H1 (cell line): ENCODE measurements around the gene BORCS8. TPM values are rescaled to one million over a fixed set of nuclear protein-coding genes. Genes with fewer than 3 reads are reported as not detected.

ENCODE experiments used
- CTCF ChIA-PET: fragments of 300-600 bp; sonication (Branson Sonifier 250); formaldehyde crosslinking; loops from one replicate; lab custom pipeline; 2021; ENCODE audit not compliant: partially characterized antibody; lab: Charles Lee
- POLR2A ChIA-PET: fragments of 300-600 bp; sonication (Branson Sonifier 250); formaldehyde crosslinking; loops from one replicate; lab custom pipeline; 2021; ENCODE audit warnings: inconsistent platforms; ENCODE audit not compliant: partially characterized antibody; lab: Charles Lee
- DNase-seq, 2 experiments: peaks; one replicate each; pipeline versions ENCODE4 v3.0.0 to v3.0.0-alpha.2; 2010 to 2022; ENCODE audit warnings: low spot score in 2 of 2, low read depth in 1 of 2, mixed read lengths in 1 of 2
- FAIRE-seq: peaks from 2 replicates; lab custom pipeline; 2011; peaks lifted over from hg19 to GRCh38; lab: Jason Lieb, UNC
- H2AFZ ChIP-seq: 2 replicates; pipeline ENCODE4 v1.8.1; 2012; ENCODE audit warnings: low read length, inconsistent platforms
- H2AK5ac ChIP-seq: 2 replicates; pipeline ENCODE4 v1.6.1; 2013; ENCODE audit warnings: low read depth, low read length
- H2BK120ac ChIP-seq: replicated peaks from 2 replicates; pipeline ENCODE3; 2013; ENCODE audit warnings: low read depth, low read length, inconsistent platforms
- H2BK12ac ChIP-seq: 2 replicates; pipeline ENCODE4 v1.6.1; 2013; ENCODE audit warnings: low read depth, low read length
- H2BK15ac ChIP-seq: 2 replicates; pipeline ENCODE4 v1.6.1; 2013; ENCODE audit warnings: low read length
- H2BK20ac ChIP-seq: 2 replicates; pipeline ENCODE4 v1.6.1; 2013; ENCODE audit warnings: low read length
- H2BK5ac ChIP-seq: 2 replicates; pipeline ENCODE4 v1.6.1; 2013; ENCODE audit warnings: low read depth, low read length
- H3K14ac ChIP-seq: 2 replicates; pipeline ENCODE4 v1.6.1; 2013; ENCODE audit warnings: inconsistent platforms; ENCODE audit not compliant: insufficient read length
- H3K18ac ChIP-seq: 2 replicates; pipeline ENCODE4 v1.6.1; 2013; ENCODE audit warnings: low read length; ENCODE audit errors: extremely low read depth
- H3K23ac ChIP-seq: 2 replicates; pipeline ENCODE4 v1.6.1; 2013; ENCODE audit warnings: inconsistent platforms; ENCODE audit not compliant: insufficient read length
- H3K23me2 ChIP-seq: 2 replicates; pipeline ENCODE4 v1.6.1; 2013; ENCODE audit warnings: low read depth, low read length
- H3K27ac ChIP-seq: 2 replicates; pipeline ENCODE4 v1.6.1; 2011; ENCODE audit warnings: low read depth, low read length, inconsistent platforms
- H3K27me3 ChIP-seq, 4 experiments: replicated peaks in 1 of 4; 1 replicate in 1 of 4; 2 replicates in 3 of 4; pipeline versions ENCODE4 v1.6.1 to v1.8.1; 2011 to 2013; ENCODE audit warnings: low read length in 3 of 4, mild to moderate bottlenecking in 3 of 4, inconsistent platforms in 2 of 4, mixed read lengths in 2 of 4, moderate library complexity in 1 of 4; ENCODE audit not compliant: control insufficient read depth in 3 of 4, insufficient read depth in 3 of 4; ENCODE audit errors: extremely low read depth in 1 of 4
- H3K36me3 ChIP-seq, 4 experiments: 2 replicates each; pipeline versions ENCODE4 v1.6.1 to v1.8.1; 2011 to 2013; ENCODE audit warnings: mild to moderate bottlenecking in 4 of 4, low read length in 3 of 4, moderate library complexity in 2 of 4, control low read depth in 1 of 4, inconsistent platforms in 1 of 4; ENCODE audit not compliant: insufficient read depth in 4 of 4, control insufficient read depth in 2 of 4
- H3K4ac ChIP-seq: replicated peaks from 2 replicates; pipeline ENCODE3; 2013; ENCODE audit warnings: low read length, low read depth, mixed read lengths, inconsistent platforms; ENCODE audit not compliant: insufficient read length
- H3K4me1 ChIP-seq, 4 experiments: replicated peaks in 1 of 4; 1 replicate in 1 of 4; 2 replicates in 3 of 4; pipeline versions ENCODE4 v1.6.1 to v1.8.1; 2011 to 2013; ENCODE audit warnings: low read length in 3 of 4, inconsistent platforms in 2 of 4, mixed read lengths in 1 of 4; ENCODE audit not compliant: insufficient read depth in 4 of 4, control insufficient read depth in 3 of 4
- H3K4me2 ChIP-seq, 2 experiments: 2 replicates each; pipeline versions ENCODE4 v1.6.1 to v1.8.1; 2011 to 2013; ENCODE audit warnings: low read depth in 2 of 2, low read length in 2 of 2, control low read depth in 1 of 2, inconsistent platforms in 1 of 2, mild to moderate bottlenecking in 1 of 2; ENCODE audit not compliant: insufficient read depth in 1 of 2
- H3K4me3 ChIP-seq, 4 experiments: fragments of 200-600, 300-600 bp in 1 of 4; sonication (generic), shearing (Covaris generic), sonication (Bioruptor Twin) in 1 of 4; 2 replicates each; pipeline versions ENCODE4 v1.5.1 to v1.8.1; 2011 to 2016; ENCODE audit warnings: low read length in 4 of 4, low read depth in 3 of 4, control low read depth in 2 of 4, inconsistent platforms in 2 of 4, mild to moderate bottlenecking in 2 of 4, mixed read lengths in 1 of 4, moderate library complexity in 1 of 4; ENCODE audit not compliant: insufficient read depth in 2 of 4; ENCODE audit errors: extremely low read depth in 1 of 4
- H3K56ac ChIP-seq: replicated peaks from 2 replicates; pipeline ENCODE3; 2013; ENCODE audit warnings: low read depth, mild to moderate bottlenecking, mixed read lengths, low read length, inconsistent platforms; ENCODE audit not compliant: insufficient read length
- H3K79me1 ChIP-seq: 2 replicates; pipeline ENCODE4 v1.6.1; 2013; ENCODE audit warnings: low read depth, low read length, control low read depth
- H3K79me2 ChIP-seq, 2 experiments: 2 replicates each; pipeline versions ENCODE4 v1.6.1 to v1.8.1; 2012 to 2013; ENCODE audit warnings: low read length in 2 of 2, mild to moderate bottlenecking in 2 of 2, inconsistent platforms in 1 of 2; ENCODE audit not compliant: insufficient read depth in 2 of 2, control insufficient read depth in 1 of 2
- H3K9ac ChIP-seq, 4 experiments: replicated peaks in 1 of 4; 1 replicate in 1 of 4; 2 replicates in 3 of 4; pipeline versions ENCODE4 v1.6.1 to v1.8.1; 2011 to 2013; ENCODE audit warnings: low read depth in 3 of 4, low read length in 3 of 4, control low read depth in 2 of 4, mild to moderate bottlenecking in 2 of 4, moderate library complexity in 2 of 4, inconsistent platforms in 1 of 4; ENCODE audit errors: extremely low read depth in 1 of 4
- H3K9me3 ChIP-seq, 2 experiments: 2 replicates each; pipeline versions ENCODE4 v1.6.1 to v1.8.1; 2012 to 2013; ENCODE audit warnings: mild to moderate bottlenecking in 2 of 2, moderate library complexity in 2 of 2, control low read depth in 1 of 2, inconsistent platforms in 1 of 2, low read depth in 1 of 2, low read length in 1 of 2, mixed read lengths in 1 of 2; ENCODE audit not compliant: insufficient read depth in 2 of 2
- H4K20me1 ChIP-seq, 2 experiments: replicated peaks in 1 of 2; 2 replicates each; pipeline versions ENCODE3 to v1.8.1; 2011 to 2013; ENCODE audit warnings: inconsistent platforms in 2 of 2, low read length in 2 of 2, mild to moderate bottlenecking in 1 of 2; ENCODE audit not compliant: insufficient read depth in 2 of 2, control insufficient read depth in 1 of 2
- H4K5ac ChIP-seq: 2 replicates; pipeline ENCODE4 v1.6.1; 2013; ENCODE audit warnings: low read length, low read depth, mixed read lengths, inconsistent platforms; ENCODE audit not compliant: insufficient read length
- H4K8ac ChIP-seq: 2 replicates; pipeline ENCODE4 v1.8.0; 2013; ENCODE audit warnings: mild to moderate bottlenecking, moderate library complexity, low read length, inconsistent platforms; ENCODE audit not compliant: insufficient read depth; ENCODE audit errors: extremely low read depth
- H4K91ac ChIP-seq: replicated peaks from 2 replicates; pipeline ENCODE3; 2013; ENCODE audit warnings: low read length, mixed read lengths, inconsistent platforms; ENCODE audit not compliant: insufficient read length
- BRCA1 ChIP-seq: IDR thresholded peaks from 2 replicates; pipeline ENCODE4 v1.6.1; 2012; ENCODE audit warnings: low read depth, low read length, improper control_type of control experiment
- CHD1 ChIP-seq: IDR thresholded peaks from 2 replicates; pipeline ENCODE4 v1.6.1; 2012; ENCODE audit warnings: low read depth, low read length, improper control_type of control experiment
- KDM1A ChIP-seq: fragments of 200-600, 300-600 bp; sonication (generic); IDR thresholded peaks from 2 replicates; pipeline ENCODE4 v1.7.1; 2016; ENCODE audit warnings: mild to moderate bottlenecking, low read length, borderline replicate concordance
- POLR2AphosphoS5 ChIP-seq: IDR thresholded peaks from 2 replicates; pipeline ENCODE4 v1.6.1; 2011; ENCODE audit warnings: low read depth, low read length
- YY1 ChIP-seq: IDR thresholded peaks from 2 replicates; pipeline ENCODE4 v1.6.1; 2011; ENCODE audit warnings: low read depth, mild to moderate bottlenecking, low read length
- WGBS, 2 experiments: shearing (Covaris generic) in 1 of 2; methylation state at CpG; one replicate each; pipeline versions ENCODE4 v1.1.6 to v1.1.7; 2013 to 2015; ENCODE audit warnings: low lambda C conversion rate in 2 of 2, mixed read lengths in 2 of 2, inconsistent platforms in 1 of 2, low coverage in 1 of 2, missing lambda C conversion rate in 1 of 2; ENCODE audit not compliant: insufficient replicate concordance in 2 of 2, insufficient coverage in 1 of 2, insufficient read length in 1 of 2; ENCODE audit errors: extremely low coverage in 1 of 2, missing lambda C conversion rate in 1 of 2; 5-methylcytosine and 5-hydroxymethylcytosine counted together
- polyA plus RNA-seq, 7 experiments: library from polyadenylated mRNA; depleted of rRNA in 3 of 7; stranded (reverse) in 5 of 7; unstranded in 2 of 7; fragments of >200 nt in 5 of 7; fragments of 200-250 nt in 2 of 7; gene quantifications; 1 replicate in 5 of 7; 2 replicates in 1 of 7; 4 replicates in 1 of 7; pipeline versions ENCODE4 v1.2.1 to v1.2.3, GENCODE V29; 2011 to 2013; ENCODE audit warnings: missing spikeins in 2 of 7, mixed read lengths in 2 of 7
- total RNA-seq: library from RNA; stranded (reverse); fragmentation: NEBNext Ultra II Directional; extraction: Animal tissue kit (Norgen Biotek cat#: 25700); gene quantifications from 2 replicates; pipeline ENCODE4 v1.2.1, GENCODE V29; 2021

Gene BORCS8
- total and polyA plus RNA-seq, 2 of the 8 experiments (the other 6 are each of a cell fraction or from before 2014, with no cell fraction given): 15.0 to 15.9 TPM

DNA sequence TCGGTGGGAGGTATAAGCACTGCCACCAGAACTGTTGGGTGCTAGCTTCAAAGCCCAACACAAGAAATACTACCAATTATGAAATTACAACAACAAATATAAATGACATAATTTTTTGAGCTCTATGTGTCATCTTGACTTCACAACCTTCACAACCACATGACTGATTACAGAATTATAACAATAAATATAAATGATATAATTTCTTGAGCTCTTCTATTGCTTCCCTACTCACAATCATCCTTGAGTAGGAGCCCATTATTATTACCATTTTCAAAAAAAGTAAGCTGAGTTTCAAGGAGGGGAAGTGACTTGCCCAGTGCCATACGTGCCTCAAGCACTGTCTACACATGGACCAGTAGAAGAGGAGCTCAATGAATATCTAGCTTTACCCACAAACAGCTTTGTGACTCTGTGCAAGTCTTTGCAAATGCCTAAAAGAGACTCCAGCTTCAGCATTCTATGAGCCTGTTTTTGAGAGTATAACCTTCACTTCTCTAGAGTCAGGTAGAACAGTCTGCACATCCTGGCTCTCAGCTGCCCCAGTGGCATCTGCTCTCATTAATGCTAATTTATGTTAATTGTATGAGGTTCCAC lies 42.4 kb upstream of the BORCS8 start:
- Histone ChIP-seq H2AK5ac (no peak overlapping the region), H3K23ac (no peak overlapping the region), H3K36me3 (no peaks in the 10 kb centered on the region), H3K79me1 (no peaks in the 10 kb centered on the region), H3K23me2 (no peaks in the 10 kb centered on the region), H2BK12ac (no peak overlapping the region), H4K20me1 (no peaks in the 10 kb centered on the region), H3K4ac (no peak overlapping the region), H4K8ac (no peak overlapping the region), H3K27me3 (no peaks in the 10 kb centered on the region; a peak in 2 of 7 replicates), H3K56ac (no peak overlapping the region), H2BK15ac (no peak overlapping the region), H2BK5ac (no peak overlapping the region), H4K91ac (no peak overlapping the region), H3K4me2 (no peak overlapping the region), H3K79me2 (no peaks in the 10 kb centered on the region), H3K4me3 (no peak overlapping the region), H3K4me1 (no peaks in the 10 kb centered on the region), H4K5ac (no peak overlapping the region), H3K18ac (no peak overlapping the region), H3K9me3 (peaks cover 7 to 13% of the 10 kb centered on the region in 2 experiments), H3K27ac (no peak overlapping the region), H3K9ac (no peak overlapping the region), H2AFZ (no peak overlapping the region), H3K14ac (no peak overlapping the region), H2BK120ac (no peak overlapping the region), H2BK20ac (no peak overlapping the region)
- FAIRE-seq (no peak), DNase-seq (no peak)
- TF ChIP-seq BRCA1: no peak
- TF ChIP-seq CHD1: no peak
- TF ChIP-seq POLR2AphosphoS5: no peak
- no peak for TF ChIP-seq YY1
- TF ChIP-seq KDM1A: no peak
- CTCF ChIA-PET: interaction anchor here (0.6 to 2.2 kb wide), 4 partner anchors 10 to 31 kb away, joined by 3 to 20 read pairs (median 4); partner anchors contain the start of gene NR2C2AP
- WGBS, 2 experiments: 86% methylated on average over 2 of the region's 2 CpGs; no CpG with 5 or more reads in 1 of the 2 experiments
- POLR2A ChIA-PET: interaction anchor here (0.8 kb wide), 1 partner anchor 37 kb away, joined by 3 read pairs; no protein-coding TSS in a partner anchor
